HG02970 (cell line): ENCODE measurements around the gene GRPEL1.
"Not testable (repeated sequence)": the region's sequence is repeated elsewhere in the genome, so short reads cannot be mapped to it uniquely, and the experiment has no call there.

Experiments
- ATAC-seq: cut with Tn5 transposase; IDR thresholded peaks from one replicate; pipeline ENCODE4 v1.9.1; 2021; ENCODE audit warnings: mild to moderate bottlenecking, moderate library complexity, moderate number of reproducible peaks; ENCODE audit not compliant: unreplicated experiment, low FRiP score

The GRPEL1 gene

DNA sequence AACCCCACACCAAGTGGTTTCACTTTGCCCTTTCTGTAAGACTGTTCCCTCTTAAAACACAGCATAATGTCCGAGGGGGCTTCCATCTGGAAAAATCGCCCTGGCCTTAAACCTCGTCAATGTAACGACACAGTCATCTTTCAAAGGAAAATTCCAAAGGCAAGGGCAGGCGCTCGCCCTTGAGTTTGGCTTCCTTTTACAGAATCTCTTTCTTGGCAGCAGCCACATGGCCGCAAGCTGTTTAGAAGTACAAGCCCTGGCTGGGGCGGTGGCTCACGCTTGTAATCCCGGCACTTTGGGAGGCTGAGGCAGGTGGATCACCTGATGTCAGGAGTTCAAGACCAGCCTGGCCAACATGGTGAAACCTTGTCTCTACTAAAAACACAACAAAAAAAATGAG is 27.1 kb upstream of the GRPEL1 start:
- ATAC-seq = no peak

DNA sequence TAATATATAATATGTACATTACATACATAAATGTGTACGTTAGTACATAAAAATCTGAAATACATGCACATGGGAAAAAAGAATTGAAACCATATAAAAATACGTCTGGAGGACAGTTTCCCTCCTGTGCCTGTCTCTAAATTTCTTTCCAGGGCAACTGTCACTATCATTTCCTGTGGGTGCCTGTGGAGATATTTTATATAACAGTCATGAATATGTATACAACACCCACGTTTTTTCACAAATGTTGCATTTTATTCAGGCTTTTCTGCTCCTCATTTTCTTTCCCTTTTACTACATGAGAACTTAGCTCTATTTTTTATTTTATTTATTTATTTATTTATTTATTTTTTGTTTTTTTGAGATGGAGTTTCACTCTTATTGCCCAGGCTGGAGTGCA is 24.2 kb upstream of the GRPEL1 start:
- ATAC-seq = no peak

DNA sequence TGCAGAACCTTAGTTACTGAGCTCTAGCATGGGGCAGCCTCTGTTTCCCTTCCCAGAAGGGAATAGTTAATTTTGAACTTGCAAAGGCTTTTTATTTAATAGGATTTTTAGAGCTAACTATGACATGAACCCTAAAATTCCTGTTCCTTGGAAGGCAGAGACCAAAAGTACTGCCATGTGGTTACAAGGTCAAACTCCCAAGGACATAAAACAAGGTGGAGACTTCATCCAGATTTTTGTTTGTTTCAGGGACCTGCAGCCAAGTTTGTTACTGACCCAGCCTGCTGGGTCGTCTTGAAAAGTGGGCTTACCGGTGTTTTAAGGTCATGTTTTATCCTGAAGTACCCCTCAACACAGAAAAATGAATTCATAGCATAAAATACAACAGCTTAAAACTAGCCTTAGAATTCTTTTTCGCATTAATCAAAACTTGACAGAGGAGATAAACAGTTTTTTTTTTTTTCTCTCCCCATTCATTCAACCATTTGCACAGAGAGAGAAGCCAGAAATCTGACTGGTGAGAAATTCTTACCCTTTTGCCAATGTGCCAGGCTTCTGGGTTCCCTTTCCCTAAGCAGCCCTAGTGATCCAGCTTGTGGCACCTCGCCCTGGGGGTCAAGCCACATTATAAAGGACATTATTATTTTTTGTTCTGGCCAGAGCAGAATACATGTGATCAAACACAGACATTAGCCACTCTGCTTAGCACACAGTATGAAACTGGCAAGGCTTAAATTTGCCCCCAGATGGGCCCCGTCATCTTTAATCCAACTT is 21.5 kb upstream of the GRPEL1 start:
- no peak for ATAC-seq

DNA sequence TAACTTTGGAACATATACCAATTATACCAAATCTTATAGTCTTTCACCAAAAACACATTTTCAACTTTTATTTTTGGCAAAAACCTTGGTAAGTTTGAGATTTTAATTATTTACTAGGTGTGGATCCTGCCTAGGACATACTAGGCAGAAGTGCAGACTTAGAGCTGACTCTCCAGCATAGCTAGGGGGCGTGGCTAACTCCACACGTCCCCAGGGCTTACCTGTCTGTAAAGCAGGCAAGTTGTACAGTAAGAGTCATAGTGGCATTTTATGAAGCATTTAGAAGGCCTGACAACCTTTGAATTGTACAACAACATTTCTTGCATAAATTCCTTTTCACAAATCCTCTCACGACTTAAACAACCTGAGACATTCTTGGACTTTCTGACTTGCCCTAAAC is 19.2 kb upstream of the GRPEL1 start:
- ATAC-seq = no peak

DNA sequence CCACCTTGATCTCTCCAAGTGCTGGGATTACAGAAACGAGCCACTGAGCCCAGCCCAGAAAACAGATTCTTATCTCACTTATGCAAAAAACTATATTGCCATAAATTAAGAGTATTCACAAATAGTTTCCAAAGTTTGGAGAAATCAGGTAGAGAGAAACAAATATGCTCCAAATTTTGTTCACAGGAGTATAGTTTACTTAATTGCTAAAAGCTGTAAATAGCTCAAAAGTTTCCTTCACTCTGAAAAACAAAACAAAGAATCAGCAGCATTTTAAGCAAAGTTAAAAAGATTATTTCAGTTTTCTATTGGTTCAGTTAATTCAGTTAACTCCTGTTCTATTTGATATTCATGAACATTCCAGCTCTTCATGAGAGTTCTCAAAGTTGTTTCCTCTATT is 18.5 kb upstream of the GRPEL1 start:
- no peak for ATAC-seq

DNA sequence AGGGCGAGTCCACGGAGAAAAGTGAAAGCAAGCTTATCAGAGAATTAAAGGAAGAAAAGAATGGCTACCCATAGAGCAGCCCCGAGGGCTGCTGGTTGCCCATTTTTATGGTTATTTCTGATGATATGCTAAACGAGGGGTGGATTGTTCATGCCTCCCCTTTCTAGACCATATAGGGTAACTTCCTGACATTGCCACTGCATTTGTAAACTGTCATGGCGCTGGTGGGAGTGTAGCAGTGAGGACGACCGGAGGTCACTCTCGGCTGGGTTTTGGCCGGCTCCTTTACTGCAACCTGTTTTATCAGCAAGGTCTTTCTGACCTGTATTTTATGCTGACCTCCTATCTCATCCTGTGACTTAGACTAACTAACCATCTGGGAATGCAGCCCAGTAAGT is 16.7 kb upstream of the GRPEL1 start:
- not testable (repeated sequence) for ATAC-seq

DNA sequence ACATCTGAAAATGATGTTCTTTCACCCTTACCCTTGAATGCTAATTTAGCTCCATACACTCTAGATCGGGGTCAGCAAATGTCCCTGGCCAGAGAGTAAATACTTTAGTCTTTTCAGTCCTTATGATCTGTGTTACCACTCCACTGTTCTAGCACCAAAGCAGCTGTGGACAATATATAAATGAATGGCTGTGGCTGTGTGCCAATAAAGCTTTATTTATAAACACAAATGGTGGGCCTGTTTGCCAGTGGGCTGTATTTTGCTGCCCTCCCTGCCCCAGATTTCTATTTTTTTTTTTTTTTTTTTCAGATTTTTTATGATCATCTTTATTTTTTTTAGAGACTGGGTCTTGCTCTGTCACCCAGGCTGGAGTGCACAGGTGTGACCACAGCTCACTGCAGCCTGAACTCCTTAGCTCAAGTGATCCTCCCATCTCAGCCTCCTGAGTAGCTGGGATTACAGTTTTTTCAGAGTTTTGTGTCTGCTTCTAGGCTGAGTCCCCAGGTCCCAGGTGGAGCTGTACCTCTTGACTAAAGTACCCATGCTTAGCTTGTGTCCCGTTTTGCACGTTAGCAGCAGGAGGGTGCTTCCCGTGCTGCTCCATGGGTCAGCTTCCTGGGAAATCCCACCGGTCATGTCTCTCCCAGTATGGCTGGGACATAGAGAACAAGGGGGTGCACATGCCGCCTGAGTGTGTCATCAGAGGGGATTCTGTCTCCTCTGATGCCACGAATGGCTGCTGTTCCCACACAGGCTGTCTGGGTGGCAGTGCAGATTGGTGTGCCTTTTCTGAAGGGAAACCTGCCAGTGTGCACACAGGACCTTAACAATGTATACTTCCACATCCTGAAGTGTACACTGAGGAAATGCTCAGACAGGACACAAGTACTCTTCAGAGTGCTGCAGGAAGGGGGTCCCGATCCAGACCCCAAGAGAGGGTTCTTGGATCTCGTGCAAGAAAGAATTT is 16.0 kb upstream of the GRPEL1 start:
- no peak for ATAC-seq

DNA sequence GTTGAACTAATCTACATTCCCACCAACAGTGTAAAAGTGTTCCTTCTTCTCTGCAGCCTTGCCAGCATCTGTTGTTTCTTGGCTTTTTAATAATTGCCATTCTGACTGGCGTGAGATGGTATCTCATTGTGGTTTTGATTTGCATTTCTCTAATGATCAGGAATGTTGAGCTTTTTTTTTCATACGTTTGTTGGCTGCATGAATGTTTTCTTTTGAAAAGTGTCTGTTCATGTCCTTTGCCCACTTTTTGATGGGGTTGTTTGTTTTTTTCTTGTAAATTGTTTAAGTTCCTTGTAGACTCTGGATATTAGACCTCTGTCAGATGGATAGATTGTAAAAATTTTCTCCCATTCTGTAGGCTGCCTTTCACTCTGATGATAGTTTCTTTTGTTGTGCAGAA is 12.0 kb upstream of the GRPEL1 start:
- ATAC-seq = not testable (repeated sequence)

DNA sequence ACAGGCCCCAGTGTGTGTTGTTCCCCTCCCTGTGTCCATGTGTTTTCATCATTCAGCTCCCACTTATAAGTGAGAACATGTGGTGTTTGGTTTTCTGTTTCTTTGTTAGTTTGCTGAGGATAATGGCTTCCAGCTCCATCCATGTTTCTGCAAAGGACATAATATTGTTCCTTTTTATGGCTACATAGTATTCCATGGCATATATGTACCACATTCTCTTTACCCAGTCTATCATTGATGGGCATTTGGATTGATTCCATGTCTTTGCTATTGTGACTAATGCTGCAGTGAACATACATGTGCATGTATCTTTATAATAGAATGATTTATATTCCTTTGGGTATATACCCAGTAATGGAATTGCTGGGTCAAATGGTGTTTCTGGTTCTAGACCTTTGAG is 11.6 kb upstream of the GRPEL1 start:
- ATAC-seq = not testable (repeated sequence)

DNA sequence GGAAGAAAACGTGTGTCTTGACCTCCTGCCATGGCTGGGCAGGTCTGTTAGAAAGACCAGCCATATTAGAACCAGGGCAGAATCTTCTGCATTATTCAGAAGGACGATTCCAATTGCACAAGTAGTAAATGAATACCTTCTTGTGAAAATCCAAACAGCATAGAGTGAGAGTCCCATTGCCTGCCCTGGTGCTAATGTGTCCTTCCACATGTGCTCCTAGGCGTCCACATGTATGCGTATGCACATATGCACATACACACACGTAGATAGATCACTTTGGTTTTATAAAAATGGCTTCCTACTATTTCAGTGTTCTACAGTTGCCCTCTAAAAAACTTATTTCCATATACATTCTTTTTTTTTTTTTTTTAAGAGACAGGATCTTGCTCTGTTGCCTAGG is 10.2 kb upstream of the GRPEL1 start:
- no peak for ATAC-seq

DNA sequence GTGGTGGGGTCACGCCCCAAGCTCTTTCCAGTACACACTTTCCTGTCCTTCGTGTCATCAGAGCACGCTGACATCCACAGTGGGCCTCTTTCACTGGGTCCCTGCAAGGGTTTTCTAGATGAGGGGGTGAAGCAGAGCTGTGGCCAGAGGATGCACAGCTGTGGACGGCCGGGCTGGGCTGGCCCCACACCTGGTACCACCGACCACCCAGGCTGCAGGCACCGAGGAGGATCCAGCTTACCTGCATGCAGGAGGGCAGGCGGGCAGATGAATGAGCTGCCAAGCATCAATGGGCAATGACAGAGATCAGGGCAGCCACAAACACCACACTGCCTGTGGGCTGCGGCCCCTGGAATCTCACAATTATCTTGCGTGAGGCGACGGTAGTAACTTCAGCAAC is 9.5 kb upstream of the GRPEL1 start:
- no peak for ATAC-seq

DNA sequence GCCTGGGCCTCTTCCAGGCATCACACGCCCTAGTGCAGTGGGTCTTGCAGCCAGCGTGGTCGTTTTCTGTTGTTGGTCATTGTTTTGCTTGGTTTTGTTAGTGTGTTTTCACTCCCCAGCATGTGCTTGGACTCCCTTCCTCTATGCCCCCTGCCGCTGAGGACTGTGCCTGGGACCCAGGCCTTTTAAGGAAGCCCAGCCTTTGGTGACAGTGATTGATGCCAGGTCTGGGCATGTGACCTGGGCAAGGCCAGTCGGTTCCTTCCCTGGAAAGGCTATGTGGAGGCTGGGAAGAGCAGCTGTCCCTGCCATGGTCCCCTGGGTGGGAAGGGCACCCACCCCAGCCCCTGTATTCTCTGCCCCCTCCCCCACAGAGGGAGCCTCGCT is 8.8 kb upstream of the GRPEL1 start:
- no peak for ATAC-seq

DNA sequence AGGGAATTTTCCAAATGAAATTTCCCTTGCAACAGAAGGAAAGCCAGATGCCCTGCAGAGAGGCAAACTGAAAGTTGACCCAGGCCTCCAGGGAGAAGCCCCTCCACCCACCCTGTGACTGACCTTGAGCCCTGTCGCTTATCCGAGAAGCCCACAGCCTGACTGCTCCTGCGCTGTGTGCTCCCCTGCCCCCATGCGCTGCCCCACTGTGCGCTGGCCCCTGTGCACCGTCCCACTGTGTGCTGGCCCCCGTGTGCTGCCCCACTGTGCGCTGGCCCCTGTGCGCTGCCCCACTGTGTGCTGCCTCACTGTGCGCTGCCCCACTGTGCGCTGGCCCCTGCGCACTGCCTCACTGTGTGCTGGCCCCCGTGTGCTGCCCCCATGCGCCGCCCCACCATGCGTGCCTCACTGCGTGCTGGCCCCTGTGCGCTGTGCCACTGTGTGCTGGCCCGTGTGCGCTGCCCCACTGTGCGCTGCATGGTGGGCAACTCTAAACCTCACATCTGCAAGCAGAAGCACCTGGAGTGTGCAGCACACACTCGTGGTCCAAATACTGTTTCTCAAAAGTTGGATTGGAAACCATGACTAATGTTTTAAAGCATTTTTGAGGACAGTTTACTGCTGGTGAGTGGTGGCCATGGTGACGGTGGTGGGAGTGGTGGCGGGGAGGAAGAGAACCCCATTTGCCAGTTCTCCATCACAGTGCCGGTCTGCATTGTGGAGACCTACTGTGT is 8.3 kb upstream of the GRPEL1 start:
- ATAC-seq = no peak

DNA sequence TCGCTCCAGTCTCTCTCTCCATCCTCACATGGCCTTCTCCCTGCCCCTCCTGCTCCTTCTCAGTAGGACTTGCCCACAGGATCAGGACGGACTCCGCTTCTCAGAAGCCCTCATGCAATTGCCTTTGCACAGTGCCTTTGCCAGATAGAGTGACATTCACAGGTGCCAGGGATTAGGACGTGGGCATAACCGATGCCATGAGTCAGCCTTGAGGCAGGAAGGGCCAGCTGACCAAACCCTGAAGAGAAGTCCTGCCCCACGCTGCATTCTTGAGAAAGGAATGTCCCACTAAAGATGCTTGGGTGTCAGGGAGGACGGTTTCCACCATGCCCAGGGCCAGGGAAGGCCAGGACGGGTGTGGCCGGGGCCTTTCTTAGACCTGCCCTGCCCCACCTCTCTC is 6.6 kb upstream of the GRPEL1 start:
- ATAC-seq = no peak

DNA sequence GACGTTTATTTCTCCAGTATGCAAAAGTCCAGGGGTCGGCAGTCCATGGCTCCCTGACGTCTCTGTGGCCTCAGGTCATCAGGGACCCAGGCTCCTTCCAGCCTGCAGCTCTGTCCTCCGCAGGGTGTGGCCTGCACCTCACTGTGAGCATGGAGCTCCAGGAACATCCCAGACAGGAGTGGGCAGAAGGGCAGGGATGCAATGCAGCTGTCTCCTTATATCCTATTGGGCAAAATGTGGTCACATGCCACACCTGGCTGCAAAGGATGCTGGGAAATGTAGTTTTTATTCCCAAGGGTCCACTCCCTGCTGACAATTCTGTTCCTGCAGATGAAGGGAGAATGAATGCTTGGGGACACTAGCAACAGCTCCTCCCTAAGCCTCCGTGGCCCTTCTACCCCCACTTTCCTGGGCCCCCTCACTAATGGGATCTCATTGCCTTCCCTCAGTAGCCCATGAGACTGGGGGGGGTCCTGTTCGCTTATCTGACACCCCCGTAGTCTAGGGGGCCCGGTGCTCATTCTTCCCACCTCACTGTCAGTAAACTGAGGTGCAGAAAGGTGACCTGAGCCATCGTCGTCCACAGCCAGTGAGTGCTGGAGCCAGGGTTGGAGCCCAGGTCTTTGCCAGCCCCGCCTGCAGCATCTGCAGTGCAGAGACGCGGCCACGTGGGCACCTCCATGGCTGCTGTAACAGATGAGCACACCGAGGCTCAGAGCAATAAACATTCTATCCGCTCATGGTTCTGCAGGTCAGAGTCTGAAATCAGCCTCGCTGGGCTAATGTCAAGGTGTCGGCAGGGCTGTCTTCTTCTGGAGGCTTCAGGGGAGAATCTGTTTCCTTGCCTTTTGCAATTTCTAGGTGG is 5.9 kb upstream of the GRPEL1 start:
- ATAC-seq = no peak

DNA sequence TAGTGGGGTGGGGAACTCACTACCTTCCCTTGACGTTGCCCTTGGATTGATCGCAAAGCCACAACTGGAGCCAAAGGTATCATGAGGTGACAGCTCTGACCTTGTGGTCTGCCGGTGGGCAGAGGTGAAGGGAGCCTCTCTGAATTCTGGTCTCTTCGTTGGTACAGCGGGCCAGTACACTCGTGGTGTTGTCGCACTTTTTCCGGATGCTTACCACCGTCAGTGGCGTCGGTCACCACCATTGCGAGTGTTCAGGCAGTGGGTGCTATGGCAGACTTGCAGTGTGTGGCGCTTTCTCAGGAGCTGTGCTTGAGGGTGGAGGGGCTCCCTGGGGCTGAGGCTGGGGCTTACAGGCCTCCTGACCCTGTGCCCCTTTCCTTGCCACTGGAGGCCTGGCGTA is 5.2 kb upstream of the GRPEL1 start:
- ATAC-seq = no peak

DNA sequence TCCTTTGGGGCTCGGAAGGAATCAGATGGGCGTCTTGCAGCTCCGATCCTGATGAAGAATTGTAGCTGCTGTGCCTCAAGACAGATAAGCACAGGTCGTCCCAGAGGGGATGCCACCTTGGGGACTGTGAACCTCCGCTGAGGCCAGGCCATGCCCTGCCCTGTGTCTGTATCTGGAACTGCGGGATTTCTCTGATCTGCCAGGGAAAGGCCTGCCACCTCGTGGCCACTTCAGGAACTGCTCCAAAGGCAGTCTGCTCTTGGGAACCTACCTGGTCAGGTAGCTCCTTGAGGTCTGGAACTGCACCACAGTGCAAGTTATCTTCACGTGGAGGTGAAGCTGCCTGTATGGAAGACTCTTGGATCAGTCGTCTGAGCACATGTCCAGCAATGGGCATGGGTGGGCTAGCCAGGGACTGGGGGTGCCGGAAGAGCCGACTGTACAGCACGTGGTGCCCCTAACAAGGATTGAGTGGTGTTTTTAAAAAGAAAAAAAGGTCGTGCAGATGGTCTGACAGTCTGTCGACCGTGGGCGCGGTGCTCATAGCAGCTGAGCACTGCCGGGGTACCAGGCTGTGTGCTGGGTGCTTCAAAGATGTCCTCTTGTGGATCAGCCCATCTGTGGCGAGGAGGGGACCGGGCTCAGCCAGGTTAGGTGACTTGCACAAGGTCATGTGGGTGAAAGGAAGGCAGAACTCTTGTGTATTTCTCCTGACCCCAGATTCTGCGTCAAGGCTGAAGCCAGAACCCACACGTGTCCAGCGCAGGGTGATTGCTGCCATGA is 3.1 kb upstream of the GRPEL1 start:
- ATAC-seq = no peak

DNA sequence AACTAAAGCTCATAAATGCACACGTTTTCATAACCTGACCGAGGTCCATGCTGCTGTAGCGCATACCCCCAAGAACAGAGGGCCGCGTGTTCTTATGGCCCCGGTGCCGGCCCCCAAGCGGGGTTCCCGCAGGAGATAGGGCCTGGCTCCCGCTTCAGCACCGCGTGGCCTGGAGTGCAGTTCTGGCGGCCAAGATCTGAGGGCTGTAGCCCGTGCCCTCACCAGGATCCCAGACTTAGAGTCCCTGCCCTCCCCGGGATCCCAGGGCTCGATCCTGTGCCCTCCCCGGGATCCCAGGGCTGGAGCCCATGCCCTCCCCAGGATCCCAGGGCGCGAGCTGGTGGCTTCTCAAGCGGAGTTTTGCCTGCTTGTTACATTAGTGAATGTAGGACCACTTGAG is 1.0 kb upstream of the GRPEL1 start:
- no peak for ATAC-seq

DNA sequence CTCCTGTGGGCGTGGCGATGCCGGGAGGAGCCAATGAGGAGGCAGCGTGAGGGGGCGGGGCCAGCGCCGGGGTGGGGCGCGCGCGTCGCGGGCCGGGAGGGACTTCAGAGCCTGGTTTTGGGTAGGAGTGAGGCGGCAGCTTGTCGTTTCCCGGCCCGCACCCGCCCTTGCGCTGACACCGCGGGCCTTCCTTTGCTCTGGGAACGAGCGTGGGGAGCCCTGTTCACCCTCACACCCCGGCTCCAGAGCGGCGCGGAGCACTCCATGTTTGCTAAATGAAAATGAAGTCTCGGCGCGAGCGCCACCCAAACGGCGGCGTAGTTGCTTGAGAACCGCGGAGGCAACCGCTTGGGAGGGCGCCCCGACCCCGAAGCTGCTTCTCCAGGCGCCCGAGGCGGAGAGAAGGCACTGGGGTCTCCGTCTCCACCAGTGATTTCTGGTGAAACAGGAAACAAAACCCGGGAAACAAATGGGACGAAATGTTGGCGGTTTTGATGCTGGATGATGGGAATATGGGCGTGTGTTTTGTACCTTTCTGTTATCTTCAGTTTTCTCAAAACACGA is 497 bp upstream of the GRPEL1 start:
- no peak for ATAC-seq
